OCI-LY7 (cell line): ENCODE measurements around the gene SPATA12. TPM values are rescaled to one million over a fixed set of nuclear protein-coding genes. Genes with fewer than 3 reads are reported as not detected.

ENCODE experiments used
- BruUV-seq: library from RNA; stranded (reverse); fragments of 400-500 nt; replicated peaks from 2 replicates; lab custom pipeline; 2021; lab: Mats Ljungman, UMichigan
- CTCF ChIA-PET: fragments of 300-600 bp; sonication (Branson Sonifier 250); formaldehyde crosslinking; loops from one replicate; lab custom pipeline; 2022; ENCODE audit warnings: antibody characterized with exemption; ENCODE audit not compliant: unreplicated experiment; lab: Charles Lee
- POLR2A ChIA-PET: fragments of 300-600 bp; sonication (Branson Sonifier 250); formaldehyde crosslinking; loops from one replicate; lab custom pipeline; 2022; ENCODE audit warnings: antibody characterized with exemption; lab: Charles Lee
- DNase-seq: peaks from one replicate; pipeline ENCODE4 v3.0.0-alpha.2; 2015; ENCODE audit warnings: low spot score
- H2AFZ ChIP-seq: fragments of 200-600 bp; sonication (generic), shearing (Covaris generic); 2 replicates; pipeline ENCODE4 v1.6.1; 2014; ENCODE audit warnings: mild to moderate bottlenecking, antibody characterized with exemption, low read length, moderate library complexity
- H3K27ac ChIP-seq: fragments of 200-600 bp; sonication (generic); 2 replicates; pipeline ENCODE4 v1.5.1; 2014; ENCODE audit warnings: mixed run types, low read depth, mild to moderate bottlenecking, moderate library complexity, low read length, inconsistent platforms; ENCODE audit not compliant: poor library complexity, severe bottlenecking
- H3K36me3 ChIP-seq: fragments of 200-600 bp; sonication (generic); 2 replicates; pipeline ENCODE4 v1.6.1; 2014; ENCODE audit warnings: mild to moderate bottlenecking, antibody characterized with exemption, low read length, moderate library complexity, mixed read lengths; ENCODE audit not compliant: insufficient read depth
- H3K4me1 ChIP-seq: fragments of 200-600 bp; sonication (generic); 2 replicates; pipeline ENCODE4 v1.5.1; 2014; ENCODE audit warnings: mild to moderate bottlenecking, low read length; ENCODE audit not compliant: insufficient read depth, poor library complexity, severe bottlenecking
- H3K4me2 ChIP-seq: fragments of 200-600 bp; sonication (generic); 2 replicates; pipeline ENCODE4 v1.6.1; 2014; ENCODE audit warnings: mild to moderate bottlenecking, low read length
- H3K4me3 ChIP-seq: fragments of 200-600 bp; sonication (generic); 2 replicates; pipeline ENCODE4 v1.5.1; 2014; ENCODE audit warnings: mild to moderate bottlenecking, low read depth, low read length; ENCODE audit not compliant: poor library complexity, severe bottlenecking
- H3K79me2 ChIP-seq: fragments of 200-600 bp; sonication (generic); 2 replicates; pipeline ENCODE4 v1.6.1; 2016; ENCODE audit warnings: low read depth, mild to moderate bottlenecking, low read length, moderate library complexity, mixed read lengths; ENCODE audit not compliant: insufficient read depth
- H3K9me2 ChIP-seq: fragments of 200-600 bp; sonication (generic); 2 replicates; pipeline ENCODE4 v1.6.1; 2016; ENCODE audit warnings: mild to moderate bottlenecking, low read length, mixed read lengths; ENCODE audit not compliant: insufficient read depth
- H3K9me3 ChIP-seq: fragments of 200-600 bp; sonication (generic); 2 replicates; pipeline ENCODE4 v1.6.1; 2014; ENCODE audit warnings: mild to moderate bottlenecking, mixed run types, low read length, mixed read lengths
- H4K20me1 ChIP-seq: fragments of 200-600 bp; sonication (generic); 2 replicates; pipeline ENCODE4 v1.6.1; 2014; ENCODE audit warnings: mild to moderate bottlenecking, antibody characterized with exemption, low read length, moderate library complexity, mixed read lengths; ENCODE audit not compliant: insufficient read depth
- EZH2phosphoT487 ChIP-seq: fragments of 200-600 bp; sonication (generic); IDR thresholded peaks from 2 replicates; pipeline ENCODE4 v1.6.1; 2018; ENCODE audit warnings: low read depth, borderline replicate concordance, mild to moderate bottlenecking, mixed run types, antibody characterized with exemption, low read length, moderate library complexity, mixed read lengths
- intact Hi-C: fragments of 100-400 bp; cut with micrococcal nuclease; formaldehyde crosslinking; loops from one replicate; pipeline ENCODE4 v1.10.0; 2022; ENCODE audit not compliant: unreplicated experiment
- total RNA-seq, 2 experiments: library from RNA; depleted of rRNA in 1 of 2; stranded (reverse); fragments of >200 nt in 1 of 2; shearing (Covaris generic) in 1 of 2; gene quantifications; 2 replicates each; pipeline ENCODE4 v1.2.3, GENCODE V29; 2014 to 2022
- TF ChIP-seq, protein P1 (sequence below): fragments of 200-600 bp; sonication (generic); conservative IDR thresholded peaks from 2 replicates; pipeline ENCODE4 v1.5.1; 2014; ENCODE audit warnings: mild to moderate bottlenecking, antibody characterized with exemption, low read length, moderate library complexity, mixed read lengths

Gene SPATA12
- total RNA-seq, 2 experiments from 2014 or later = 0.13 TPM; not detected in 1

DNA sequence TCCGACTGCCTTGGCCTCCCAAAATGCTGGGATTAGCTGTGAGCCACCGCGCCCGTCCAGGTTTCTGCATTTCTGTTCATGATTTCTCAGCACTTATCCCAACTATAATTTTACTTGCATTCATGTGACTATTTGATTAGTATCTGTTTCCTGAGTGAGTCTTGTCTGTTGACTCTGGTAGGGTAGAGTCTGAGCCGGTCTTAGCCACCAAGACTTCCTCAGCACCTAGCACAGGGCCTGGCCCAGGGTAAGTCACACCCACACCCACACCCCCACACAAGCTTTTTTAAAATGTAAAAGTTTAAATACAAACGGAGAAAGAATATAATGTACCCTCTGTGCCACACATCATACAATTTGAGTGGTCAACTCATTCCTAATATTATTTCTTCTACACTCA, 3.1 kb upstream of the SPATA12 start:
- ChIA-PET POLR2A (interaction anchor here (0.6 to 1.7 kb wide), 3 partner anchors 11 to 52 kb away, joined by 3 to 7 read pairs (median 6); no protein-coding TSS in a partner anchor), CTCF (no interaction called here)
- no peak for TF ChIP-seq EZH2phosphoT487
- TF ChIP-seq, protein P1, sequence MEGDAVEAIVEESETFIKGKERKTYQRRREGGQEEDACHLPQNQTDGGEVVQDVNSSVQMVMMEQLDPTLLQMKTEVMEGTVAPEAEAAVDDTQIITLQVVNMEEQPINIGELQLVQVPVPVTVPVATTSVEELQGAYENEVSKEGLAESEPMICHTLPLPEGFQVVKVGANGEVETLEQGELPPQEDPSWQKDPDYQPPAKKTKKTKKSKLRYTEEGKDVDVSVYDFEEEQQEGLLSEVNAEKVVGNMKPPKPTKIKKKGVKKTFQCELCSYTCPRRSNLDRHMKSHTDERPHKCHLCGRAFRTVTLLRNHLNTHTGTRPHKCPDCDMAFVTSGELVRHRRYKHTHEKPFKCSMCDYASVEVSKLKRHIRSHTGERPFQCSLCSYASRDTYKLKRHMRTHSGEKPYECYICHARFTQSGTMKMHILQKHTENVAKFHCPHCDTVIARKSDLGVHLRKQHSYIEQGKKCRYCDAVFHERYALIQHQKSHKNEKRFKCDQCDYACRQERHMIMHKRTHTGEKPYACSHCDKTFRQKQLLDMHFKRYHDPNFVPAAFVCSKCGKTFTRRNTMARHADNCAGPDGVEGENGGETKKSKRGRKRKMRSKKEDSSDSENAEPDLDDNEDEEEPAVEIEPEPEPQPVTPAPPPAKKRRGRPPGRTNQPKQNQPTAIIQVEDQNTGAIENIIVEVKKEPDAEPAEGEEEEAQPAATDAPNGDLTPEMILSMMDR = no peak
- no peak overlapping the region for H2AFZ ChIP-seq
- no peaks in the 10 kb centered on the region for H3K9me3 ChIP-seq
- no peak overlapping the region for H3K4me2 ChIP-seq
- no TSS peak for BruUV-seq
- H3K36me3 ChIP-seq = peaks cover 4% of the 10 kb centered on the region; the same call in 1 of the 2 replicates
- intact Hi-C loops = no loop called here
- no peaks in the 10 kb centered on the region for H3K9me2 ChIP-seq
- peaks cover 7% of the 10 kb centered on the region; the same call in 1 of the 2 replicates for H3K79me2 ChIP-seq
- no peak overlapping the region for H3K4me3 ChIP-seq
- H4K20me1 ChIP-seq = no peaks in the 10 kb centered on the region
- H3K27ac ChIP-seq = no peak overlapping the region
- peaks cover 34% of the 10 kb centered on the region for H3K4me1 ChIP-seq
- no peak for DNase-seq

DNA sequence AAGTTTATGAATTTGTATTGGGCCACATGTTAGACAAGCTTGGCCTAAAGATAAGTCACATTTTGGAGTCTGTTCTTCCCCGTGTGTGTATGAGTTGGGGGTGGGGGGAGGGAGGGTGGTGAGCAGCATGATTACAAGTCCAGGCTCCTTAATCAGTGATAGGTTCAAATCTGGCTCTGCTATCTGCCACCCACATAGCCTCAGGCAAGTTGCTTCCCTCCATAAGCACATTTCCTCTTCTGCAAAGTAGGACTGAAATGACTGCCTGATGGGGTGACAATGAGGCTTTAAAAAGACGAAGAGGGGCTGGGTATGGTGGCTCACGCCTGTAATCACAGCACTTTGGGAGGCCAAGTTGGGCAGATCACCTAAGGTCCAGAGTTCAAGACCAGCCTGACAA, 1.1 kb upstream of the SPATA12 start:
- H3K27ac ChIP-seq = no peak overlapping the region

DNA sequence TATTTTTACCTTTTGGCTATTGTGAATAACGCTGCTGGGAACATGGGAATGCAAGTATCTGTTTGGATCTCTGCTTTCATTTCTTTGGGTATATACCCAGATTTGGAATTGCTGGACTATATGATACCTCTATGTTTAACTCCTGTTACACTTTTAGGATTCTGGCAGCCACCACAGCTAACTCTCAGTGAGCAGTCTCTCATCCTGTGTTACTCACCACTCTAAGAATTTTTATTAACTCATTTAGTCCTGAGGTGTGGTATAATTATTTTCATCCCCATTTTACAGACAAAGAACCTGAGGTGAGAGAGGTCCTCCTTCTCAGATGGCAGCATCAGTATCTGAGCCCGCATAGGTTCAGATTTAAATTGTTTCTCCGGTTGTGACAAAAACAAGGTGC, 1.1 kb downstream of the SPATA12 start:
- DNase-seq = no peak
- peaks cover 76% of the 10 kb centered on the region for H3K4me1 ChIP-seq
- CTCF ChIA-PET = no interaction called here
- no peak overlapping the region for H3K4me3 ChIP-seq
- H3K9me2 ChIP-seq = no peaks in the 10 kb centered on the region
- no peaks in the 10 kb centered on the region for H4K20me1 ChIP-seq
- peaks cover 47% of the 10 kb centered on the region for H3K79me2 ChIP-seq
- H3K36me3 ChIP-seq = 0 out of 2 replicates have a peak, but pooled peaks cover 6% of the 10 kb centered on the region
- peak overlapping the region; percentile 47 for H3K27ac ChIP-seq
- TF ChIP-seq, protein P1 = no peak
- TF ChIP-seq EZH2phosphoT487 = no peak
- intact Hi-C loops = no loop called here
- H3K4me2 ChIP-seq = 0 out of 2 replicates have a peak overlapping the region, but pooled peaks have one; percentile 58
- no peak overlapping the region for H2AFZ ChIP-seq
- POLR2A ChIA-PET = no interaction called here
- no peaks in the 10 kb centered on the region for H3K9me3 ChIP-seq
- no TSS peak for BruUV-seq

More for the DNA sequence above, 1.1 kb upstream of the SPATA12 start:
- CTCF ChIA-PET = no interaction called here
- Histone ChIP-seq H3K9me2 (no peaks in the 10 kb centered on the region), H3K4me2 (no peak overlapping the region), H3K9me3 (no peaks in the 10 kb centered on the region), H3K79me2 (peaks cover 25% of the 10 kb centered on the region), H2AFZ (no peak overlapping the region), H3K4me1 (peaks cover 55% of the 10 kb centered on the region), H4K20me1 (no peaks in the 10 kb centered on the region), H3K36me3 (0 out of 2 replicates have a peak, but pooled peaks cover 4% of the 10 kb centered on the region), H3K4me3 (no peak overlapping the region)
- POLR2A ChIA-PET = interaction anchor here (0.9 kb wide), 1 partner anchor 43 kb away, joined by 3 read pairs; no protein-coding TSS in a partner anchor
- intact Hi-C loops = no loop called here
- BruUV-seq = no TSS peak
- no peak for DNase-seq
- TF ChIP-seq, protein P1 = no peak
- TF ChIP-seq EZH2phosphoT487 = no peak
